IPS-11a (cell line): ENCODE results near the gene PHPT1.
"Not testable (repeated sequence)": the region's sequence is repeated elsewhere in the genome, so short reads cannot be mapped to it uniquely, and the experiment has no call there.

Source experiments
- H3K4me3 ChIP-seq: one replicate; pipeline ENCODE4 v1.5.1; 2013; ENCODE audit warnings: low read depth, low read length, control low read depth

PHPT1 gene

DNA sequence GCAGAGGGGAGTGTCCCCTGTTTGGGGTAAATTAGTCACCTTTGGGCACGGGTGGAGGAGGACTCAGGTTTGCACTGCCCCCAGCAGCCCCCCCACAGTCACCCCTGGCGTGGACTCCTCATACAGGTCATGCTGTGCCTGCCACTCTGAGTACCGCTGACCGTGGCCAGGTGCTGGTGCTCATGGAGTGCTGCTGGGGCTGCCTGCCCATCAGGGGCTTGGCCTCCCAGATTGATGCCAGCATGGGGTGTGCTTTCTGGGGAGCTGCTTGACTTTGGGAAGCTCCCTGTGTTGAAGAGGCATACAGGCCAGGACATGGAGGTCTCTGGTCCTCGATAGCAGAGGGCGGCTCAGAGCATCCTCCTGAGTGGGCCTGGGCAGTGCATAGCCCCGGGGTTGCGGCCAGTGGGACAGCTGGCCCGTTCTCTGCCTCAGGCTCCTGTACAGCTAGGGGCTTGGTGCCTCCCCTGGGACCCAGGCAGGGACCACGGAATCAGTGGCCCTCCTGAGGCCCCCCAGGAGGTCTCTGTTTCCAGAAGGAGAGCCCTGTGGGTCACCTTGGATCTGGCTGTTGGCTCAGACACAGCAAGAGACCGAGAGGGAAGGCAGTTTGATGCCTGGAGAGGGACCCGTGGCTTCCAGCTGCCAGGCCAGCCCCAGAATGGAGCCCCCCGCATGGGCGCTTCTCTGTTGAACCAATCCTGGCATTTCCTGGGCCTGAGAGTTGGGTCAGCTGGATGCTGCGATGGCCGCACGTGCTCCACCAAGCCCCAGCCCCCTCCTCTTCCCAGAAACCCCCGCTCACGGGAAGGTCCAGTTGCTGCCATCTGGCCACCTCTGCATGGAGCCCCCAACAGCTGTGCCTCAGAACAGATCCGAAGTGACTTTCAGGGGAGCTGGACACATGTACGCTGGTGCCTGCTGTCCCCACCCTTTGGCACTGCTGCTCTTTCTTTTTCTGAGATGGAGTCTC lies 13.0 kb upstream of the PHPT1 start:
- H3K4me3 ChIP-seq, result no peak overlapping the region

GRCh38 chr9:136837146-136837855 lies 11.9 kb upstream of the PHPT1 start:
- H3K4me3 ChIP-seq, result no peak overlapping the region

GRCh38 chr9:136837856-136838277 lies 11.3 kb upstream of the PHPT1 start:
- not testable (repeated sequence) for H3K4me3 ChIP-seq

- H3K4me3 ChIP-seq, result no peak overlapping the region
These were observed 10.6 kb upstream of the PHPT1 start for GRCh38 chr9:136838314-136839228.

GRCh38 chr9:136839229-136840139 lies 9.7 kb upstream of the PHPT1 start:
- no peak overlapping the region for H3K4me3 ChIP-seq

DNA sequence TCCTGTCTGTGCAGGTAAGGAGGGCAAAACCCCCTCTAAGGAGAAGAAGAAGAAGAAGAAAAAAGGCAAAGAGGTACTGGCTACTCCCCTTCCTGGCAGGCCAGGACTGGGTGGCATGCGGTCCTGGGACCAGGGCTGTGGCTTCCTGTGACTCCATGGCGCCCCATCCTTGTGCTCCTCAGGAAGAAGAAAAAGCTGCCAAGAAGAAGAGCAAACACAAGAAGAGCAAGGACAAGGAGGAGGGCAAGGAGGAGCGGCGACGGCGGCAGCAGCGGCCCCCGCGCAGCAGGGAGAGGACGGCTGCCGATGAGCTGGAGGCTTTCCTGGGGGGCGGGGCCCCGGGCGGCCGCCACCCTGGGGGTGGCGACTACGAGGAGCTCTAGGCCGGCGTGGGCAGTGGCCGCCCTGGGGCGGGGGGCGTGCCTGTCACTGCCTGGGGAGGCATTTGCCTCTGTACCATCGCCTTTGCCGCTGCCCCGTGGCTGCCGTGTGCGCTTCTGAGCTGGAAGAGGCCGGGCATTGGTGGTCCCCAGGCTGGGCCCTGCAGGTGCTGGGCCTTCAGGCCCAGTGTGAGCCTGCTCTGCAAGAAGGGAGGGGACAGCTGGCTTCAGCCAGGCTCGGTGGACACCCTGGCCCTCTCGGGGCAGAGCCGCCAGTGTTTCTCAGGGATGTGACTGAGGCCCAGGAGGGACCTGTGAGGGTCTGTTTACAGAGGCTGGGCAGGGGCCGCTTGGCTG lies 8.9 kb upstream of the PHPT1 start:
- no peak overlapping the region for H3K4me3 ChIP-seq

DNA sequence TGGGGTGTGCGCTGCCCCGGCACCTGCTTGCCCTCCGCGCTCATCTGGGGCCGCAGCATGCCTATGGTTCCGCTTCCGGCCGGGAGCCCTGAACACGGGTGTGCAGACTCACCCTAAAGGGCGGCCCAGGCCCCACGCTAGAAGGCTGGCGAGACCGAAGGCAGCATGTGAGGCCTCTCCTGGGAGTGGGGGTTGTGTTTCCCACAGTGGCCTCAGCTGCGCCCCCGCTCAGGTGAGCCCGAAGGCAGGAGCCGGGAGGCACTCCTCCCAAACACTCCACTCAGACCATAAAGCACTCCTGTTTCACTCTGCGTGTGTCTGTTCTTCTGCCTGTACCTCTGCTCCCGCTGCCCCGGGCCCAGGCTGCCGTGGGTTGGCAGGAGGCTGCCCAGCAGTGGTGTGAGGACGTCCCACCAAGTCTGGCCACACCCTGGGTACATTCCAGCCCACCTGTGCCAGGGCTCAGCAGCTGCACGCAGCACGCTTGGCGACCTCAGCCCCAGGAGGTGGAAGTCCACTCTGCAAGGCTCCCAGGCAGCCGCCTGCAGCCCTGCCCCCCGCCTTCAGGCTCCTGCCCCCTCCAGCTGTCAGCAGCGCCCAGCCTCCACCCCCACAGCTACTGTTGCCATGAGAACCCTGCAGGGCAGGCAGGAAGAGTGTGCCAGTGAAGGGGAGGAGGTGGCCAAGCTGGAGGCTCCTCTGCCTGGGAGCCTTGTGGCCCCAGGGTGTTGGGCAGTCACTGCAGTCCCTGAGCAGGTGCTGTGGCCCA lies 8.1 kb upstream of the PHPT1 start:
- H3K4me3 ChIP-seq, result no peak overlapping the region

- H3K4me3 ChIP-seq, result not testable (repeated sequence)
These were observed 7.4 kb upstream of the PHPT1 start for GRCh38 chr9:136841646-136842379.

- not testable (repeated sequence) for H3K4me3 ChIP-seq
These were observed 6.7 kb upstream of the PHPT1 start, which contains the start of gene AJM1 for GRCh38 chr9:136842380-136842948. TSS of gene AJM1 (plus strand) at chr9:136842478. CDS start at chr9:136844415, 1,937 bp downstream.

- H3K4me3 ChIP-seq, result not testable (repeated sequence)
These were observed 5.9 kb upstream of the PHPT1 start for GRCh38 chr9:136843159-136843800.

DNA sequence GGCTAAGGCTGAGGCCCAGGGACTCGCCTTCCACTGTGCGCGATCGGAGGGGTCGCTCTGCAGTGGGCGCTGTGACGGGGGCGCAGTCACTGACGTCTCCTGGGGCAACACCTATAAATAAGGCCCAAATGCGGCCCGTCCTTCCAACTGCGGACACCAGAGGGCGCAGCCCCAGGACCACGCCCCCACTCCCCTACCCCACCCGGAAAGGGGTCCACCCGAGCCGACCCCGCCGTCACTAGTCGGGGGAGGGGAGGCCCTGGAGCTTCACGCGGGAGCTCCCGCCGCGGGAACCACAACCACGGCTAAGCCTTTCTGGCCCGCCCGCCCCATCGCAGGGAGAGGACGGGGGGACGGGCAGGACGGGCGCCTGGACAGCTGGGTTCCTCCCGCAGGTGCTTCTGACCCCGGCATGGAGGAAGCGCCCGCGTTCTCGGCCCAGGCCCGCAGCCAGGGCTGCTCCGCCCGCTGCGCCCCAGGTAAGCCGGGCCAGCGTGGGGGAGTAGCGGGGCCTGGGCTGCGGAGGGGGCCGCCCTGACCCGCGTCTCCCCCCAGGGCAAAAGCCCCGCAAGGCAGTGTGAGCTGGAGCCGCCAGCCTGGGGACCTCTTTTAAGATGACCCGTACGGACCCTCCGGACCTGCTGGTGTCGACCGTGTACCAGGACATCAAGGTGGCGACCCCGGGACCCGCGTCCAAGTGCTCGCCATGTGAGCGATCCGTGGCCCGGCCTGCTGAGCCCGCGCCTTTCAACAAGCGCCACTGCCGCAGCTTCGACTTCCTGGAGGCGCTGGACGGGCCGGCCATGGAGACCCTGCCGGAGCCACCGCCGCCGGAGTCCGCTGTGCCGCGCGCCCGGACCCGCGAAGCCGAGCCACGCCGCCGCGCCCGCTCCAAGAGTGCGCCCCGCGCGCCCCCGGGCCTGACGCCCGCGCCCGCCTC lies 5.1 kb upstream of the PHPT1 start:
- not testable (repeated sequence) for H3K4me3 ChIP-seq

DNA sequence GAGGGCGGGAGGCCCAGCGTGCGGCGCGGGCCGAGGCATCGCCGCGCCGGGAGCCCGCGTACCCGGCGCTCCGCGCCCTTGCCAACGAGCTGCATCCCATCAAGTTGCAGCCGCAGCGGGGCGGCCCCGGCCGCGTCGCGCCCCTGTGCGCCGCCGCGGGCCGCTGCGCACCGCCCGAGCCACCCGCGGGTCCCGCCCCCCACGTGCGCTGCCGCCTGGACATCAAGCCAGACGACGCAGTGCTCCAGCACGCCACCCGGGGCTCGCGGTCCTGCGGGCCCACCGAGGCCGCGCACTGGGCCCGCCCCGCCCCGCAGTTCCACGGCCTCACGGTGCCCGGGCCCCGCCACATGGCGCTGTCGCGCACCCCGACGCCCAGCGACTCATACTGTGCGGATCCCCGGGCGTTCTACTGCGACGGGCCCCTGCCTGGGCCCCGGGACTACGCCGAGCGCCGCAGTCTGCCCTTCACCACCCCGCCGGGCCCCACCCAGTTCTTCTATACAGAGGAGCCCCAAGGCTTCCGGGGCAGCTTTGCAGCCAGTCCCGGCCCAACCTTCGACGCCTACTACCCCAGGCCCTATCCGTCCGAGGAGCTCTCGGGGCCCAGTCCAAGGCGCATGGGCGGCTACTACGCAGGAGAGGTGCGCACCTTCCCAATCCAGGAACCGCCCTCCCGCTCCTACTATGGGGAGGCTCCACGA lies 4.3 kb upstream of the PHPT1 start:
- H3K4me3 ChIP-seq, result no peak overlapping the region

GRCh38 chr9:136845465-136846260 lies 3.5 kb upstream of the PHPT1 start:
- H3K4me3 ChIP-seq, result no peak overlapping the region

DNA sequence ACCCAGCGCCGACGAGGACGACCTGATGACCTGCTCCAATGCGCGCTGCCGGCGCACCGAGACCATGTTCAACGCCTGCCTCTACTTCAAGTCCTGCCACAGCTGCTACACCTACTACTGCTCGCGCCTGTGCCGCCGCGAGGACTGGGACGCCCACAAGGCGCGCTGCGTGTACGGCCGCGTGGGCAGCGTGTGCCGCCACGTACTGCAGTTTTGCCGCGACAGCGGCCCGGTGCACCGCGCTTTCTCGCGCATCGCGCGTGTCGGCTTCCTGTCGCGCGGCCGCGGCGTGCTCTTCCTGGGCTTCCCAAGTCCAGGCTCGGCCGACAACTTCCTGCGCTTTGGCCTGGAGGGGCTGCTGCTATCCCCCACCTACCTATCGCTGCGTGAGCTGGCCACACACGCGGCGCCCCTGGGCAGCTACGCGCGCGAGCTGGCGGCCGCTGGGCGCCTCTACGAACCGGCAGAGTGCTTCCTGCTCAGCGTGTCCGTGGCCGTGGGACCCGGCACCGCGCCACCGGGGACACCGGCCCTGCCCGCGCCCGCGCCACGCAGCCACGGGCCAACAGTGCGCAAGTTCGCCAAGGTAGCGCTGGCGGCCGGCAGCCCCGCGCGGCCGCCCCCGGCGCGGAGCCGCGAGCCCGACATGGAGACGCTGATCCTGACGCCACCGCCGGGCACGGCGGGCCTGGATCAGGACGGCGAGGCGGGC lies 2.7 kb upstream of the PHPT1 start:
- no peak overlapping the region for H3K4me3 ChIP-seq
